Lung microvascular endothelial cell (primary cell): ENCODE data around the gene ARID3B. TPM values are rescaled to one million over a fixed set of nuclear protein-coding genes. Genes with fewer than 3 reads are reported as not detected.

Experiments
- DNase-seq, 2 donors: peaks; one replicate each; pipeline versions ENCODE4 v3.0.0 to v3.0.0-alpha.2; 2010; ENCODE audit warnings: low read depth in 2 of 2
- total RNA-seq: library from RNA; depleted of rRNA; stranded (reverse); fragments of >200 nt; gene quantifications from 2 replicates; pipeline ENCODE4 v1.2.1, GENCODE V29; 2014

The ARID3B gene
- total RNA-seq, 1 donor from 2014 or later = 2.8 TPM

DNA sequence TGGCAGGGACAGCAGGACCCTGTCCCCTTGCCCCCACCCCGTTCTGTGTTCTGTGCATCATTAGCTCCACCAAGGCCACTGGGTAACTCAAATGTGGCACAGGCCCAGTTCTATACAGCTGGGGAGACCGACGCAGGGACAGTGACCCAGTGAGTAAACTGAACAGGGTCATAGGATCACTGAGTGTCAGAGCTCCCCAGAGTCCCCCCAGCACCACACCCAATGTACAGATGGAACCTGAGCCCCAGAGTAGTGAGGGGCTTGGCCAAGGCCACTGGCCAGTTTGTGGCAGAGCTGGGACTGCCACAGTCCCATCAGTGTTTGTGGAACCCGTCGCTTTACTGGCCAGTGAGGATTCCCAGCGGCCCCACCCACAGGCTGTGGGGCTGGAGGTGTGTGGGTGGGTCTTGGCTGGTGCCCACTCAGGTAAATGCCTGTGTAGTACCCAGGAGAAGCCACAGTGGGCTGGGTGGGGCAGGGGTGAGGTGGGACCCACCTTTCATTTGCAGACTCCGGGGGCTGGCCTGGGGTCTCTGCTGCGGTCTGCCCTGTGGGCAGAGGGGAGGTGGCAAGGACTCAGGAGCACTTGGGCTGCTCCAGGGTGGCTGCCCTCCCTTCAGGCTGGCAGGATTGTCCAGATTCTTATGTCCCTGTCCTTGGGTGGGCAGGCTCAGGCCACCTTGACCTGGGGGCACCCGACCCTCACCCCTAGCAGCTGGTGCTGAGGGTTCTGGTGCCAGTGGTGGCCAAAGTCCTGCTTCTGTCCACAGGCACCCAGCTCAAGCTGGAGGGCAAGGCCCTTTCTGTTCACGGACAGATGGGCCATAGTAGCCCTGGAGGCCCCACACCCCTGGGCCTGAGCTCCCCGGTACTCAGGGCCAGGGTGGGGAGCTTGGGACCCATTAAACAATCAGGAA is 63.0 kb downstream of the ARID3B start:
- DNase-seq = no peak

DNA sequence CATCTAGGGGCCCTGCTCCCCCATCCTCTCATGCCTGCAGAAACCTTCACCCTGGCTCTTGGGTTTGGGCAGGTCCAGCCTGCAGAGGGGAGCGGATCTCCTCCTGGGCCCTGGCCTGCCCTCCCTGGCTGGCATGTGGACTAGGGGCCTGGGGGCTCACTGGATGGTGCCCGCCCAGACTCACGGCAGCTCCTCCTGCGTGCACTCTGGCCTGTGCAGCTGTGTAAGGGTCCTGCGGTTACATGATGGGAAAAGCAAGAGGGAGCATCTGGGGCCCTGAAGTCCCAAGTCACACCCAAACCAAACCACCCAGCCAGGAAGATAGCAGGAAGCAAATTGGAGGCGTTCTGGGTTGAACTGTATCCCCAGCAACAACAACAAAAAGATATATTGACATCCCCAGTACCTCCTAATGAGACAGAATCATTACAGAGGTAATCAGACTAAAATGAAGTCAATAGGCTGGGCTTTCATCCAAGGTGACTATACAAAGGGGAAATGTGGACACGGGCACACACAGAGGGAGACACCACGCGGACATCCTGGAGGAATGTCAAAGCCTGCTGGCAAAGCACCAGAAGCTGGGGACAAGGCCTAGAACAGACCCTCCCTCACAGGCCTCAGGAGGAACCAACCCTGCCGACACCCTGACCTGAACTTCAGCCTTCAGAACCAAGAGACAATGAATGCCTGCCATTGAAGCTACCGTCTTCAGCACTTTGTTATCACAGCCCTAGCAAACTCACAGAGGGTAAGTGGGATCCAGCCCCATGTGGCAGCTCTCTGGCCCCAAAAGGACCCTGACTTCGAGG is 64.2 kb downstream of the ARID3B start:
- peak in 1 of 2 donors; percentile 54 for DNase-seq

DNA sequence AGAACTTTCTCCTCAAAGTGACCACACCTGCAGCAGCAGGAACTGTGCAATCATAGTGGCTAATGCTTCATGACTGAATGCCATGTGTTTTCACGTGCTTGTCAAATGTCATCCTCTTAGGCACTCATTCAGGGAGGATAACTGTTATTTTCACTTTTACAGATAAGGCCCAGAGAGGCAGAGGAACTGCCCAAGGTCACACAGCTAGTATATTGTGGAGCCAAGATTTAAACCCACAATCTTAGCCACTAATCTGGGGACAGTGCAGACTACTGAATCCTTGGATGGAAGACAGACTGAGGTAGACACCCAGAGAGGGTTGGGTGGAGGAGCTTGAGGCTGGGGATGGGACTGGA is 64.8 kb downstream of the ARID3B start:
- DNase-seq = no peak

DNA sequence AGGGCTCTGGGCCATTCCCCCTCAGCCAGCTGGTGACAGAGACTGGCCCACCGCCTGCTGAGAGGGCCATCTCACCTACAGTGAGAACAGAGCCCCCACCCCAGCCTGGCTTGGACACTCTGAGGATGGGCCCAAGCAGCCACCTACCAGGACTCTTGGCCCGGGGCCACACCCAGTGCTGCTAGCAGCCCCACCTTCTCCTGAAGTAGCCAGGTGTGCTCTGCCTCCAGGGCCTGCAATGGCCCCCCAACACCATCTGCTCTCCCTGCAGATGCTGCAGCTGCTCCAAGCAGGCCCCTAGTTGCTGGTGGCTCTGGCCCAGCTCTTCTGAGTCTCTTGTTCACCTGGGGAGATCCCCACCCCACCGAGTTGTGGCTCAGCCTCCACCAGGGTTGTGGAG is 67.8 kb downstream of the ARID3B start:
- no peak for DNase-seq

DNA sequence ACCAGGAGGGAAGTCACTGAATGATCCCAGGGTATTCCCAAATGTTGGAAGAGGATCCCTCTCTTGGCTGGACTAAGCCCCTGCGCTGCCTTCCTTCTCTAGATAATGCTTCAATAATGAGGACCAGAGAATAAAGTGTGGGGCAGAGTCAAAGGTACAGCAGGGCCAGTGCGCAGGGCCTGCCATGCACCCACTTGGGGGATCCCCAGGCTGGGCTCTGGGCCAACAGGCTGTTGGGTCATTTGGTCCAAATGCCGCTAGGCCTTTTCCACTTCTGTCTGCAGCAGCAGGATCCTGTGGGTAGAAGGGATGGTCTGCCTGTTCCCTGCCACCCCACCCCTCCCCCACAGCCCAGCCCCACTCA is 68.9 kb downstream of the ARID3B start:
- no peak for DNase-seq

DNA sequence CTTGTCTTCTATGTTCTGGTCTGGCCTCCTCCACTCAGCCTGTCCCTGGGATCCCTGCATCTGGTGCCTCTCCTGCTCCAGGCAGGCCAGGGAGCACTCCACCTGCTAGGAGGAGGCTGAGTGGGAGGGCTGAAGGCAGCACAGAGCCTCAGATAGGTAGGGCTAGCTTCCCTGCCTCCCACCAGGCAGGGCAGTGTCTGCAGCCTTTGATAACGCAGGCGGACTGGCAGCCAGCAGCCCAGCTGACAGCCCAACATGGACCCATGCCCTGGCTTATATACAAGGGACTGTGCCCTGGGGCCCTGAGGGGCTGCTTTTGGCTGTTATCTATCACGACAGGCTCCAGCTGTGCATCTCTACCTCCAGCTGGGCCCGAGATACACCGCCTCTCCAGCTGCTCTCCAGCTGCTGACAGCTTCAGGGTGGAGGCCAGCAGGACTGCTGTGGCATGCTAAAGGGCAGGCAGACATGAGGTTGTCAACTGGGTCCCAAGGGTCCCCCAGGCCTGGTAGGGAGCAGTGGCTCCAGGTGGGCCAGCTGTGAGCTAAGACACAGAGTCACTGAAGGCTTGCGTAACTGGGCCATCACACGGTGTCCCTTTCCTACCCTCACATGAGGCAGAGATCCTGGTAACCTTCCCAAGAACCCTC is 69.4 kb downstream of the ARID3B start:
- DNase-seq = no peak

DNA sequence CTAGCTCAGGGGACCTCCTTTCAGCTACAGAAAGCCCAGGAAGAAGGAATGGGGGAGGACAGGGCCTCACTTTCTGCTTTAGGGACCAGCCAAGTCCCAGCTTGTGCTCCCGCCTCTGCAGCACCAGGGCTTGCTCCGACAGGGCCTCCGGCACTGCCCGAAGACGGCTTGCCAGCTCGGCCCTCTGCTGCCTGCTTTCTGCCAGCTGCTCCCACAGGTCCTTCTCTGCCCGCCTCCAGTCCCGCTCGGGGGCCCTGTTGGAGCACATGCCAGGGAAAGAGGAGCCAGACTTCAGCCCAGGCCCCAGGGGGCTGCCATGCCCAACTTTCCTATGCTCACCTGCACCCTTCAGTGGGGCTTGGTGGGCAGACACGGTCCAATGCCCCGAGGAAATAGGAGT is 70.3 kb downstream of the ARID3B start:
- DNase-seq = no peak

DNA sequence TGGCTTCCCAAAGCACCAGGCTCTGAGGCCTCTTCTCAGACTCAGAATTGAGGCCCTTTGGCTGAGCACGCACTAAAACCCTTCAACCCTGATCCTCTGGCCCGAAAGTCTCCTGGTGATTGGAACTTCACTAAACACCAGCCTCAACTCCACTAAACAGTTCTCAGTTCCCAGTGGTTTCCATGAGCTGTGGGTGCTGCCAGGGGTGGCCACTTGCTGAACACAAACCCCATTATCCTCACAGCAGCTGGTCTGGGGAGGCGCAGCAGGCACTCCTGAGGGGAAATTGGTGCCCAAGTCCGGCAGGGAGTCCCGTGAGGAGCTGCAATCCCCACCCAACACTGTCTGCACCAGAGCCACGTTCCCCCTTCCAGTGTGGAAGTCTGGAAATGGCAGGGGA is 70.8 kb downstream of the ARID3B start:
- DNase-seq = no peak

DNA sequence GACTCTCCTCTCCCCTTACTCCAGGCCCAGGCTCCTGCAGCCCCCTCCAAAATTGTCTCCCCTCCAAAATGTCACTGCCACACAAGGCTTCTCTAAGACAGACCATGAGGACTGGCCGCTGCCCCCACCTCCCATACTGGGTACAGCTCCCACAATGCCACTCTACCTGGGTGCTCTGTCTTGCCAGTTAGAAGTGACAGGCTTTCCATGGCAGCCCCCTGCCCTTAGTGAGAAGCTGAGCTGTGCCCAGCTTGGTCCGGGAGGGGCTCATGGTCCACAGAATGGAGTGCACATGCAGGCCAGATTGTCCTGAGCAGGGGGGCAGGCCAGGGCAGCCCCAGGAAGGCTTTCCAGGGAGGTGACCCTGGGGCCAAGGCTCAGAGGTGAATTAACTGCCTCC is 71.7 kb downstream of the ARID3B start:
- DNase-seq = no peak

DNA sequence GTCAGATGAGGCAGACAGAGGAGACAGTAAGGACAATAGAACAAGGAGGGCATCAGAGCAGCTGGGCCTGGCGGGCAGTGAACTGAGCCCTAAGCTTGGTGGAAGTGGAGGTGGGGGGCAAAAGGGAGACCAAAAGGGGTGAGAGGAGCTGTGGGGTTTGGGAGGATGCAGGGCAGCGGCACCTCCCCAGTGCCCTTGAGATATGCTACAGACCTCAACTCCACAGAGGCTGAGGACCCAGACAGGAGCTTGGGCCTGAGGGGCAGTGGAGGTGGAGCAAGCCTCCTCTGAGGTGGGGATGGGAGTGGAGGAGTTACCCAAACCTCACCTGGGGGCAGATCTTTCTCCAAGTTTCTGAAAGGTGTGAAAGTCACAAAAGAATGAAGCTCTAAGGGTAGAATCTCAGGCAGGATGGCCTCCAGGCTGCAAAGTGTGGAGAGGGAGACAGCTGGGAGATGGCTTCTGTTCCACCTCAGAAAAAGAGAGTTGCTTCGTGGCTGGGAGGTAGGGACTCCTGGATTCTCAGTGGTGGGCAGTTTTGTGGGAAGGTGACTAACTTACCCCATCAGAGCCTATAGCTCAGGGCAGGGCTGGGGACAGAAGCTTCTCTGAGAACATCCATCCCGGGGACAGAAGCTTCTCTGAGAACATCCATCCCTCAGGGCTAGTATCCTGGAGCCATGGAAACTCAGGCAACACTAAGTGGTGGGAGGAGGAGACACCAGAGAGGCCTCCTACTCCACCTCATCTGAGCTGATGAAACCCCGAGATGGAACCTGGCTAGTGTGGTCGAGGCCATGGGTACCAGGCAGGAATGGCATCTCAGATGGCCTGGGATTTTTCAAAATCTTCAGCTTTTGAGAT is 72.3 kb downstream of the ARID3B start:
- DNase-seq = no peak

DNA sequence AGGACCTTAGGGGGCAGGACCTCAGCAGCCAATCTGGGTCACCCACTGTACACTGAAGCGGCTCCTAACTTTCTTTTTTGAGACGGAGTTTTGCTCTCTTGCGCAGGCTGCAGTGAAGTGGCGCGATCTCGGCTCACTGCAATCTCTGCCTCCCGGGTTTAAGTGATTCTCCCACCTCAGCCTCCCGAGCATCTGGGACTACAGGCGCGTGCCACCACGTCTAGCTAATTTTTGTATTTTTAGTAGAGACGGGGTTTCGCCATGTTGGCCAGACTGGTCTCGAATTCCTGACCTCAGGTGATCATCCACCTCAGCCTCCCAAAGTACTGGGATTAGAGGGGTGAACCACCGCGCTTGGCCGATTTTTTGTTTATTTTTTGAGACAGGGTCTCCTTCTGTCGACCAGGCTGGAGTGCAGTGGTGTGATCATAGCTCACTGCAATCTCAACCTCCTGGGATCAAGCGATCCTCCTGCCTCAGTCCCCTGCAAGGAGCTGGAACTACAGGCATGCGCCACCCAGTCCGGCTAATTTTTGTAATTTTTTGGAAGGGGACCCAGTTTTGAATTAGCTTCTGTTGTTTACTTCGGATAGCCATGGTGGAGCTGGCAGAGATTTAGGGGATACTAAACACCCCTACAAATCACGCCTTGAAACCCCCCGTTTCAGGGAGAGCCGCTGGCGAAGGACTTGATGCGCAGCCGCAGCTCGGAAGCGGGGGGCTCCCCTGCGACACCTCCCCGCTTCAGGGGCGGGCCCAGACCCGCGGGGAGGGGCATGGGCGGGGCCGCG is 73.1 kb downstream of the ARID3B start:
- no peak for DNase-seq

DNA sequence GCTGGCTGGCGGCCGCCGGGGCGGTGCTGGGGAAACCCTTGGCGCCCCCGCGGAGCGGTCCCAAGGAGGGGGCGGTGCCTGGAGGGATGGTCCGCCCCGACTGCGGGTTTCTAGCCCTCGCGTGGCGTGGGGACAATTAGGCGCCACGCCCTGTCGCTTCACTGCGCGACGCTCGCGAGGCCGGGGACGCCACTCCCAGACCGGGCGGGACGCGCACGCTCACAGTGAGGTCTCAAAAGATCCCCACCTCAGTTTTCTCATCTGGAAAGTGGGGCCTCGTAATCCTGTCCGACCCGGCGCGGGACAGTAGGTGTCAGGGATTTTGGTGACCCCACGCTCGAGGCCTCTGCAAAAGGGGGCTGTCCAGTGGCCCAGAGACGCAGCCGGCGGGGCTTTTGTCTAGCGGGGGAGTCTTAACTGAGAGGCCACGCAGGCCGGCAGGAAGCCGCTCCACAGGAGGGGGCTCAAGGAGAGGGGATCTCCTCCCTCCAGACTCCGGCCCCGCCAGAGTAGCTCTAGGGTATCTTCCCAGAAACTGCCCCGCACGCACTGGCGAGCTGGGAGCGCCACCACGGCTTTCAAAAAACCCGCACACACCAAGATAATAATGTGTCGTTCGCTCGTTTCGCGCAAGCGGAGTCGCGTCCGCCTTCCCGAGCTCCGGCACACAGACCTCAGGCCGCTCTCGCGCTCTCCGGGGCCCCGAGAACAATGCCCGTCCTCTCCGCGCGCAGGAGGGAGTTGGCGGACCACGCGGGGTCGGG is 73.9 kb downstream of the ARID3B start:
- peak; percentile 66 to 73 for DNase-seq

DNA sequence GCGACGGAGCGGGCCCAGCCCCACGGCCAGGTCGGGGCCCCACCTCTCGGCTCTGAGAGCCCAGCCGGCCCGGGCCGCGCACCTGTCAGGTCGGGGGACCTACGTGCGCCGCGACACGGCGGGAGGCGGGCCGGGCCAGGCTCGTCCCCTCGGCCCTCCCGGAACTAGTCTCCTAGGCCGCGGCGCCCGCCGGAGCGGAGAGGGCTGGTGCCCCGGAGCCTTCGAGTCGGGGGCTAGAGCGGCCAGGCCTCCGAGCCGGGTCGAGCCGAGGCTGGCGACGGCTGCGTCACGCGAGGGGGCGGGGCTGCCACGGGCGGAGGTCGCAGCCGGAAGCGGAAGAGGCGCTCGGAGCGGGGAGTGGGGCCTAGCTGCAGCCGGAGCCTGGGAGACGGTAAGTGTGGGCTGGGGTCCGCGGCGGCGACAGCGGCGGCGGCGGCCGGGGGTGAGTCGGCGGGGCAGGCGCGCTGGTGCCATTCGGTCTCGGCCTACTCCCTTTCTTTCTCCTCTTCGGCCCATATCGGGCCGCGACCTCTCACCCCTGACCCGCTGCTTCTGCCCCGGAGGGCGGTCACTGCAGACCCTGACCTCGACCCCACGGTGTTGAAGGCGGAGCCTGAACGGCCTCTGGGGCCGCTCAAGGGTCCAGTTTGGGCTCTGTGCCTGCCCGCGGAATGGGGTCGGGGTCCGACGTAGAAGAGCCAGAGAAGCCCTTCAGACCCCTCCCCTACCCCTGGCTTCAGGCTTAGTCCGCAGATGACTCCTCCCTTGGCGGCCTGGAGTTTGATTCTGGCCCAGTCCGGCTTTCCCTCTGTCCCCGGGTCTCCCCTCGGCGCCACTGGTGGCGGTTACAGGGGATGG is 74.7 kb downstream of the ARID3B start, which contains the start of gene CLK3:
Gene CLK3 (plus strand): TSS at position 329 of the 858 bp plus-strand sequence. CDS start 3,361 bp downstream, outside the sequence.
- DNase-seq = peak; percentile 93 to 96

DNA sequence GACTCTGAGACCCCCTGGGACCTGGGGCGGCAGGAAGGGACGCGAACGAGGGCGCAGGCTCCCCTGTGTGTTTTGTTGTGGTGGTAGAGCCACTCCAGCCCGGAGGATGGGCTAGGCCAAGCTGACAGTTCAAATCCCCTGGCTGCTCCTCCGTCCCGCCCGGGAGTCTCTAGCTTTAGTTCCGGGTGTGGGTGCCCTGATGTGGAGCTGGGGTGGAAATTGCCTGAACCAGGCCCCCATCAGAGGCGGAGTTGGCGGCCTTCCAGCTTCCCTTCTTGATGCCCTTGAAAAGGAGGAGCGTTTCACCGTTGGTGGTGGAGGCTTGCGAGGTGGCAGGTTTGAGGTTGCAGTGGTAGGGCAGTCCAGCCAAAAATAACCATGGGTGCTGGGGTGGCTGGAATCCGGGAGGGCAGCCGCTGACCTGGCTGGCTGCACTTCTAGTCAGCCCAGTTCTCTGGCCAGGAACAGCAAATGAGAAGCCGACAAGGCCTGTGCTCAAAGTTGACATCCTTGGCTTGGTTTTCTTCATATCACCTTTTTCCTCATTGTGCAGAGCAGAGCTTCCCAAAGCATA is 75.4 kb downstream of the ARID3B start:
- DNase-seq = peak; percentile 70 to 71

DNA sequence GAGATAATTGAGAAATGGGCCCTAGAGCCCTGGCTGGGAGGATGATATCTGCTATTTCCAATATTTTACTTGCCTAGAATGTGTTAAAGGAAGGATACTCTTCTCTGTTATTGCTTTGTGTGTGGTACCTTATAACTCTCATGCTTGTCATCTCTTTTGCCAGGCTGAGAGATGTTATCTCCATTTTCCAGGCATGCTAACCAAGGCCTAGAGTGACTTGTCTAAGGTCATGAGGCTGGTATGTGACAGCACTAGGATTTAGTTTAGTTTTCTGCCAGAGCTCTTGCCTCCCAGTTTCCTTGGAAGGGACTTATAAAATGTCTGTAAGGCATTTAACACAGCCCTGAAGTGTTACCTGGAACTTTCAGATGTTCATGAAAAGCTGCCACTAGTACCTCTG is 76.0 kb downstream of the ARID3B start:
- DNase-seq = no peak

DNA sequence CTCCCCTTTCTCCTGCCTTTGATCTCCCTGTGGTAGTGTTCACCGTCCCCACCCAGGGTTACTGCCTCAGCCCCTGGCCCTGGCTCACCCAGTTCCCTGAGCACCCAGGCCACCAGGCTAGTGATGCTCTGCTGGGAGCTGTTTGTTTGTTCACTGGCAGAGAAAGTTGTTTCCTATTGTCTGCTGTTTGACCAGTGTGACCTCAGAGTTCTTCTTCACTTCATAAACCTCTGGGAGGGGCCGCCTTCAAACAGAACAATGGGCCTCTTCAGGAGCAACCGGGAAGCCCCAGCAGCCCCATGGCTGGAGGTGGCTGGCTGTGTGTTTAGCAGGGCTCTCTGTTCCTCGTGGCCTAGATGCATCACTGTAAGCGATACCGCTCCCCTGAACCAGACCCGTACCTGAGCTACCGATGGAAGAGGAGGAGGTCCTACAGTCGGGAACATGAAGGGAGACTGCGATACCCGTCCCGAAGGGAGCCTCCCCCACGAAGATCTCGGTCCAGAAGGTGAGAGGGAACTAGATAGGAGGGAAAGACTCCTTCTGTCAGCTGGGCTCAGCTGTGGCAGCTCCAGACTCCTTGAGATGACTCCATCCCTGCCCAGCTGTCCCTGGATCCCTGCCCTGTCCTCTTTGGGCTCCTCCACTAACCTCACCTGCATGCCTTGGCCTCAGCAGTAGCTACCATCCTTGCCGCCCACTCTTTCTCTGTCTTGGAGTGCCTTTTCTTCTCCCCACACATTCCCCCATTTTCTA is 78.0 kb downstream of the ARID3B start:
- no peak for DNase-seq

DNA sequence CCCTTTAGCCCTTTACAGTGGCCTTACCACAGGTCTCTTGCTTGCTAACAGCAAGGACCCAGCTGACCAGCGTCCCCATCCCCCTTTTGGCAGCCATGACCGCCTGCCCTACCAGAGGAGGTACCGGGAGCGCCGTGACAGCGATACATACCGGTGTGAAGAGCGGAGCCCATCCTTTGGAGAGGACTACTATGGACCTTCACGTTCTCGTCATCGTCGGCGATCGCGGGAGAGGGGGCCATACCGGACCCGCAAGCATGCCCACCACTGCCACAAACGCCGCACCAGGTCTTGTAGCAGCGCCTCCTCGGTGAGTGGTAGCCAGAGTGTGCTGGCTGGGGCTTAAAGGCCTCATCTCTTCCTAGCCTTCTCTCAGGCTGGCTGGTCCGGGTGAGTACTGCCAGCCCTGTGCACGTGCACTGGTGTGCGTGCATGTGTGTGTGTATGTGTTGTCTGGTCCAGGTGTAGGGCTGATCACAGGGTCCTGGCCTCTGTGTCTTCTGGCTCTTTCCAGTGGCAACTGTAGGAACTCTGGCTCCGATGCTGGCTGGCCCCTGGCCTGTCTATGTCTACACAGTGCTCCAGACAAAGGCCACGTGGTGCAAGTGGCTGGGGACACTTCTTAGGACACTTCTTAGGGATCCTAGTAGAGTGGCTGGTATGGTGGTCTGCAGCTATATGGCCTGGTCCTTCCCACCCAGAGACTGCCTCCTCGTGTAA is 79.1 kb downstream of the ARID3B start:
- DNase-seq = no peak
